ENCODE data around the gene CUX1. TPM values are rescaled to one million over a fixed set of nuclear protein-coding genes. Genes with fewer than 3 reads are reported as not detected.
"Not testable (repeated sequence)": the region's sequence is repeated elsewhere in the genome, so short reads cannot be mapped to it uniquely, and the experiment has no call there.

The CUX1 gene
- total RNA-seq, 1 experiment from 2014 or later: 54.8 TPM

DNA sequence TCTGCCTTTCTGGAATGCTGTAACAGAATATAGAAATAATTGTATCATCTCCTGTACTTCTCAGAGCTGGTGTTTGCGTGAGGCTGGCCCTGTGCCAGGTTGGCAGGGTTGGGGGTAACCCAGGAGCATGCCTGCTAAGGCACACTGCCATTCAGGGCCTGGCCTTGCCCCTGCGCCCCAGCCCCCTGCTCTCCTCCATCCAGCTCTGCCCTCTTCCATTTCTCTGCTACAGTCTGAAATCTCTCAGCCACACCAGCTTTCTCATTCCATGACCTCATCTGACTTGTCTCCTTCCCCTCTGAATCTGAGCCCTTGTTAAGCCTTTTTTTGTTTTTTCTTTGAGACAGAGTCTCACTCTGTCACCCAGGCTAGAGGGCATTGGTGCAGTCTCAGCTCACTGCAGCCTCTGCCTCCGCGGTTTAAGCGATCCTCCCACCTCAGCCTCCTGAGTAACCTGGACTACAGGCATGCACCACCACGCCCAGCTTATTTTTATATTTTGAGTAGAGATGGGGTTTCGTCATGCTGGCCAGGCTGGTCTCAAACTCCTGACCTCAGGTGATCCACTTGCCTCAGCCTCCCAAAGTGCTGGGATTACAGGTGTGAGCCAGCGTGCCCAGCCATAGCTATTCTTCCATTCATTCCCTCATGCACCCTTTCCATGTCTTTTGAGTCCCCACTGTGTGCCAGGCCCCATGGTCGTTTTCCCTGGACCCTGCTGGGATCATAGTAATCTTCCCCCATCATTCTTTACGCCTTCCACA, 206.8 kb downstream of the CUX1 start:
- no peaks in the 10 kb centered on the region for H3K27me3 Mint-ChIP-seq (ENCODE audit: unreplicated experiment)
- DNase-seq: no peak
- no peaks in the 10 kb centered on the region for H3K9me3 Mint-ChIP-seq (ENCODE audit: low read depth, unreplicated experiment)
- intact Hi-C loops (cut with micrococcal nuclease; ENCODE audit: unreplicated experiment): no loop called here
- H3K4me1 Mint-ChIP-seq (ENCODE audit: low read depth, unreplicated experiment): no peaks in the 10 kb centered on the region
- H3K36me3 Mint-ChIP-seq (ENCODE audit: insufficient read depth, unreplicated experiment): no peaks in the 10 kb centered on the region
- BruUV-seq (replicated peaks): no TSS peak
- CTCF ChIA-PET: no interaction called here
- no peak overlapping the region for H3K4me3 Mint-ChIP-seq (ENCODE audit: low read depth, unreplicated experiment)
- TF ChIP-seq, protein P1, sequence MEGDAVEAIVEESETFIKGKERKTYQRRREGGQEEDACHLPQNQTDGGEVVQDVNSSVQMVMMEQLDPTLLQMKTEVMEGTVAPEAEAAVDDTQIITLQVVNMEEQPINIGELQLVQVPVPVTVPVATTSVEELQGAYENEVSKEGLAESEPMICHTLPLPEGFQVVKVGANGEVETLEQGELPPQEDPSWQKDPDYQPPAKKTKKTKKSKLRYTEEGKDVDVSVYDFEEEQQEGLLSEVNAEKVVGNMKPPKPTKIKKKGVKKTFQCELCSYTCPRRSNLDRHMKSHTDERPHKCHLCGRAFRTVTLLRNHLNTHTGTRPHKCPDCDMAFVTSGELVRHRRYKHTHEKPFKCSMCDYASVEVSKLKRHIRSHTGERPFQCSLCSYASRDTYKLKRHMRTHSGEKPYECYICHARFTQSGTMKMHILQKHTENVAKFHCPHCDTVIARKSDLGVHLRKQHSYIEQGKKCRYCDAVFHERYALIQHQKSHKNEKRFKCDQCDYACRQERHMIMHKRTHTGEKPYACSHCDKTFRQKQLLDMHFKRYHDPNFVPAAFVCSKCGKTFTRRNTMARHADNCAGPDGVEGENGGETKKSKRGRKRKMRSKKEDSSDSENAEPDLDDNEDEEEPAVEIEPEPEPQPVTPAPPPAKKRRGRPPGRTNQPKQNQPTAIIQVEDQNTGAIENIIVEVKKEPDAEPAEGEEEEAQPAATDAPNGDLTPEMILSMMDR (IDR thresholded peaks at IDR 0.05; ENCODE audit: unreplicated experiment): no peak
- no peak overlapping the region for H3K27ac Mint-ChIP-seq (ENCODE audit: unreplicated experiment)

DNA sequence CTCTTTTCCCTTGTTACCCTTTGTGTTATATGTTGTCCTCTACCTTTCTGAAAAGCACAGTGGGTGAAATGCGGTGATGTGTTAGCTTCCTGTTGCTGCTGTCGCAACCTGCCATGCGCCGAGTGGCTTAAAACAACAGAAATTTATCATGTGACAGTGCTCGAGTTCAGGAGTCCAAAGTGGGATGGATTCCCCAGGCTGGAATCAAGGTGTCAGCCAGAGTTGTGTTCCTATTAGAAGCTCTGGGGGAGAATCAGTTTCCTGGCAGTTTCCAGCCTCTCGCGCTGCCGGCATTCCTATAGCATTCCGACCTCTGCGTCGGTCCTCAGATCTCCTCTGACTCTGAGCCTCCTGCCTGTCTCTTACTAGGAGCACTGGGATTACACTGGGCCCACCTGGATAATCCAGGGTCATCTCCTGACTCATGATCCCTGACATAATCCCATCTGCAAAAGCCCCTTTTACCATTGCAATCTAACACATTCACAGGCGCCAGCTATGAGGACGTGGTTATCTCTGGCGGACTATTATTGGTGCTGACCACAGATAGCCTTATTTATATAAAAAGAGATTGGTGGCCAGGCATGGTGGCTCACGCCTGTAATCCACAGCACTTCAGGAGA, 207.5 kb downstream of the CUX1 start:
- DNase-seq: no peak
- Mint-ChIP-seq H3K4me1 (ENCODE audit: low read depth, unreplicated experiment) (no peaks in the 10 kb centered on the region), H3K9me3 (ENCODE audit: low read depth, unreplicated experiment) (no peaks in the 10 kb centered on the region), H3K4me3 (ENCODE audit: low read depth, unreplicated experiment) (no peak overlapping the region), H3K27me3 (ENCODE audit: unreplicated experiment) (no peaks in the 10 kb centered on the region), H3K27ac (ENCODE audit: unreplicated experiment) (no peak overlapping the region), H3K36me3 (ENCODE audit: insufficient read depth, unreplicated experiment) (no peaks in the 10 kb centered on the region)
- no TSS peak for BruUV-seq (replicated peaks)
- CTCF ChIA-PET: no interaction called here
- intact Hi-C loops (cut with micrococcal nuclease; ENCODE audit: unreplicated experiment): no loop called here
- TF ChIP-seq, protein P1 (IDR thresholded peaks at IDR 0.05; ENCODE audit: unreplicated experiment): no peak

DNA sequence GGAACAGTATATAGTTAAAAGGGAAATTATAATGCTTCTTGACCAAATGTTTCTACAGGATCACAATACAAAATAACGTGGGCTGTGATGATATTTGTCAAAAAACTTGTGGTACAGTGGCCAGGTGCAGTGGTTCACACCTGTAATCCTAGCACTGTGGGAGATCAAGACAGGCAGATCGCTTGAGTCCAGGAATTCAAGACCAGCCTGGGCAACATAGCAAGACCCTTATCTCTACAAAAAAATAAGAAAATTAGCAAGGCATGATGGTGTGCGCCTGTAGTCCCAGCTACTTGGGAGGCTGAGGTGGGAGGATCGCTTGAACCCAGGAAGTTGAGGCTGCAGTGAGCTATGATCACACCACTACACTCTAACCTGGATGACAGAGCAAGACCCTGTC, 208.4 kb downstream of the CUX1 start:
- H3K4me1 Mint-ChIP-seq (ENCODE audit: low read depth, unreplicated experiment); H3K9me3 Mint-ChIP-seq (ENCODE audit: low read depth, unreplicated experiment); H3K4me3 Mint-ChIP-seq (ENCODE audit: low read depth, unreplicated experiment); BruUV-seq (replicated peaks); H3K36me3 Mint-ChIP-seq (ENCODE audit: insufficient read depth, unreplicated experiment); H3K27ac Mint-ChIP-seq (ENCODE audit: unreplicated experiment); intact Hi-C loops (cut with micrococcal nuclease; ENCODE audit: unreplicated experiment); CTCF ChIA-PET; H3K27me3 Mint-ChIP-seq (ENCODE audit: unreplicated experiment); DNase-seq: not testable (repeated sequence)

DNA sequence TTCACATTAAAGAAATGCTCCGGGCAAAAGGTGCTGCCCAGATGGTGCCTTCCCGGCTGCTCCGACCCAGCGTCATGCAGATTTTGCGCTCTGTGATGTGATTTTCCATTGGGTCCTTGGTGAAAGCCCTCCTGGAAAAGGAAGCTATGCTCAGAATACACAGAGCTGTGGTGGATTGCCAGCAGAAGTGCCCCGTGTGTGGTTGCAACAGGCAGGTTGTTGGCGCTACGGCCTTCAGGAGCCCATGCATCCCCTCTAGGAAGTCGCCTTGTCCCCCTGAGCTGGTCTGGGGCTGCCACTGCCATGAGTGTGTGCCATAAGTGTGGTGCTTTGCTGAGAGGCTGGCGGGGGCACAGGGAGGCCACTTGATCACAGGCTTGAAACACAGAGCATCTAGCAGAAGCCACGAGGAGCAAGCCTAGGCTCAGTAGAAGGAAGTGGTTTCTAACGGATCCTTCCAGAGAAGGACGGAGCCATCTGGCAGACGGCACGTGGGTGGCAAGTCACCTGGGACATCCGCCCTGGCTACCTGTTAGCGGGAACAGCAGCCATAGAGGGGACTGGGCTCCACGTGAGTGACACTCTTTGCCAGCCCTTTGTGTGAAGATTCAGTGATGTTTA, 210.9 kb downstream of the CUX1 start:
- no peaks in the 10 kb centered on the region for H3K4me1 Mint-ChIP-seq (ENCODE audit: low read depth, unreplicated experiment)
- TF ChIP-seq, protein P1 (IDR thresholded peaks at IDR 0.05; ENCODE audit: unreplicated experiment): no peak
- no peak overlapping the region for H3K27ac Mint-ChIP-seq (ENCODE audit: unreplicated experiment)
- DNase-seq: no peak
- H3K9me3 Mint-ChIP-seq (ENCODE audit: low read depth, unreplicated experiment): no peaks in the 10 kb centered on the region
- no TSS peak for BruUV-seq (replicated peaks)
- no peak overlapping the region for H3K4me3 Mint-ChIP-seq (ENCODE audit: low read depth, unreplicated experiment)
- no peaks in the 10 kb centered on the region for H3K36me3 Mint-ChIP-seq (ENCODE audit: insufficient read depth, unreplicated experiment)
- CTCF ChIA-PET: no interaction called here
- intact Hi-C loops (cut with micrococcal nuclease; ENCODE audit: unreplicated experiment): no loop called here
- H3K27me3 Mint-ChIP-seq (ENCODE audit: unreplicated experiment): no peaks in the 10 kb centered on the region

DNA sequence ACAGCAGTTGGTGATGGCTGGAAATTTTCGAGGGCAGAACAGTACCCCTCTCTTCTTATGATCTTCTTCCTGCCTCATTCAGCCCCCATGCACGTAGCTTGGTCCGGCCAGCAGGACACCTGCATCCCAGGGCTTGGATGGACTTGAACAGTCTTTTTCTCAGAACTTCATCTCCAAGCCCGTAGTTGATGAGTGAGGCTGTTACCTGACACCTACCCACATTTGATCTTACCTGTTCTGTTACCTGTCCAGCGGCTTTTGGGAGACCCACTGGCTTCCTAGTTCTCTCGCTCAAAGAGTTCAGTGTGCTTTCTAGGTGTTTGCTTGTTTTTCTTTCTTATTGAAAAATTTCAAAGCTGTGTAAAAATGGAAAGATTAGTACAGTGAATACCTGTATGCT, 212.2 kb downstream of the CUX1 start:
- DNase-seq: no peak
- TF ChIP-seq, protein P1 (IDR thresholded peaks at IDR 0.05; ENCODE audit: unreplicated experiment): no peak
- no peak overlapping the region for H3K27ac Mint-ChIP-seq (ENCODE audit: unreplicated experiment)
- no peaks in the 10 kb centered on the region for H3K9me3 Mint-ChIP-seq (ENCODE audit: low read depth, unreplicated experiment)
- H3K4me1 Mint-ChIP-seq (ENCODE audit: low read depth, unreplicated experiment): no peaks in the 10 kb centered on the region
- no peak overlapping the region for H3K4me3 Mint-ChIP-seq (ENCODE audit: low read depth, unreplicated experiment)
- no TSS peak for BruUV-seq (replicated peaks)
- intact Hi-C loops (cut with micrococcal nuclease; ENCODE audit: unreplicated experiment): no loop called here
- no peaks in the 10 kb centered on the region for H3K36me3 Mint-ChIP-seq (ENCODE audit: insufficient read depth, unreplicated experiment)
- CTCF ChIA-PET: no interaction called here
- H3K27me3 Mint-ChIP-seq (ENCODE audit: unreplicated experiment): no peaks in the 10 kb centered on the region
